Glomerular endothelial cell (primary cell): ENCODE measurements around the gene HEPN1. TPM values are rescaled to one million over a fixed set of nuclear protein-coding genes. Genes with fewer than 3 reads are reported as not detected.
A peak's percentile ranks its signal among the peaks of the same experiment; 100 is the strongest.

Experiments used
- DNase-seq: peaks from one replicate; pipeline ENCODE4 v3.0.0-alpha.2; 2011; ENCODE audit warnings: low read depth, low spot score; ENCODE audit errors: extremely low read depth
- total RNA-seq: library from RNA; depleted of rRNA; stranded (reverse); fragments of >200 nt; gene quantifications from 2 replicates; pipeline ENCODE4 v1.2.3, GENCODE V29; 2015

HEPN1 gene
- total RNA-seq, result 0.18 TPM in 1 of 2 replicates, not detected in the other

- no peak for DNase-seq
Measured at GRCh38 chr11:124918950-124919349, at the start of gene HEPN1. Gene HEPN1, plus strand, starts transcription at chr11:124919250.

DNA sequence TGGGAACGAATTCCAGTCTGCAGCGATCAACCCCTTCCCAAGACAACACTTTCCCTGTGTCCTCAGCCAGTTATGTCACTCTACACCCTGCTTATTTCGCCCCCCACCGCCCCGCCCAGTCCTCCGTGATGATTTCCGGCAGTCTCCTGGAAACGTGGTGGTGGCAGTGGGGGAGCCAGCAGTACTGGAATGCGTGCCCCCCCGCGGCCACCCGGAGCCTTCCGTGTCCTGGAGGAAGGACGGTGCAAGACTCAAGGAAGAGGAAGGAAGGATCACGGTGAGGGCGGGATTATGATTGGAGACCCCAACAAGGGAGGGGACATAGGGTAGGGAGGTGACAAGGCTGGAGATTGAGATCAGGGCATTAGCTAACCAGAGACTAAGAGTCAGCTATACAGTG lies 49.7 kb upstream of the HEPN1 start:
- no peak for DNase-seq

GRCh38 chr11:124869856-124870387 lies 49.1 kb upstream of the HEPN1 start:
- DNase-seq, result no peak

GRCh38 chr11:124870430-124870829 lies 48.6 kb upstream of the HEPN1 start:
- DNase-seq, result no peak

- DNase-seq, result no peak
Measured at GRCh38 chr11:124872280-124872679, 46.8 kb upstream of the HEPN1 start.

DNA sequence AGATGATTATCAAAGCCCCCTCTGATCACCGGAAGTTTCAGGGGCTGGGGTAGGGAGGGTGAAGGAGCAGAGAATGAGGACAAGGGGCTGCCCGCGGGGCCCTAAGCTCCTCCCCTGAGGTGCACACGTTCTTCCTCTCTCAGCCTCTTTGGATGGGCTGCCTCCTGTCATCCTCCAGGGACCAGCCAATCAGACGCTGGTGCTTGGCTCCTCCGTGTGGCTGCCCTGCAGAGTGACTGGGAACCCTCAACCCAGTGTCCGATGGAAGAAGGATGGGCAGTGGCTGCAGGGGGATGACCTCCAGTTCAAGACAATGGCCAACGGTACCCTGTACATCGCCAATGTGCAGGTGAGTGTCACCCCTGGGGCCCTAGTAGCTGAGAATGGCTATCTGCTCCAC lies 46.3 kb upstream of the HEPN1 start:
- no peak for DNase-seq

DNA sequence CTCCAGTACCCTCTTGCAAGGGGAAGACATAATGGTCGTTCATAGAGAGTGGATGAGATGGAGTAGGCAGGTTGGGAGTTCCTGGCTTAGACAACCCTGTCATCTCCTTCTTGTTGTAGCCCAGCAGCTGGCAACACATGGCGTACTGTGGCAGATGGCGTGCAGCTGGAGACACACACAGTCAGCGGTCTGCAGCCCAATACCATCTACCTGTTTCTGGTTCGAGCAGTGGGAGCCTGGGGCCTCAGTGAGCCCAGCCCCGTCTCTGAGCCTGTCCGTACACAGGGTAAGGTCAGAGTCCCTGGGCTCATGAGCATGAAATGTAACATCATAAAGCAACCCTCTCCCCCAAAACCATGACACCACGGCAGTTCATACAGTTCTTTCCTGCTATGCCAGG lies 45.1 kb upstream of the HEPN1 start:
- DNase-seq, result no peak

DNA sequence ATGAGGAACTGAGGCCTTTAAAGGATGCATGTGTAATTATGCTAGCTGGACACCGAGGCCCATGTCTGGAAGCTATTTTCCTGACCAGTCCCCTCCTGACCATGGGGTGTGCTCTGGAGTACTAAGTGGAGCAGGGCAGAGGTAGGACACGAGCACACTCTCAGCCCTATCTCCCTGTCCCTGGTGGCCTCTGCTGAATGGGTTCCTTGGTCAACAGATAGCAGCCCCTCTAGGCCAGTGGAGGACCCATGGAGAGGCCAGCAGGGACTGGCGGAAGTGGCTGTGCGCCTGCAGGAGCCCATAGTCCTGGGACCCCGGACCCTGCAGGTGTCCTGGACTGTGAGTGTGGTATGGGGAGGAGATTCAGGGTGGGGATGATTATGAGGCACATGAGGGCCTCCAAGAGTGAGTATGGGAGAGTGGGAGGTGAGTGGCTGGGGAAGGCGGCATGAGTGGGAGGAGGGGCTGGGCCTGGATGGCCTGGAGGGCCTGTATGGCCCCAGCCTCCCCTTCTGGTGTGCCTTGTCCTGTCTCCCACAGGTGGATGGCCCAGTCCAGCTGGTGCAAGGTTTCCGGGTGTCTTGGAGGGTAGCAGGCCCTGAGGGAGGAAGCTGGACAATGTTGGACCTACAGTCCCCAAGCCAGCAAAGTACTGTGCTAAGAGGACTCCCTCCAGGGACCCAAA lies 44.3 kb upstream of the HEPN1 start:
- no peak for DNase-seq

DNA sequence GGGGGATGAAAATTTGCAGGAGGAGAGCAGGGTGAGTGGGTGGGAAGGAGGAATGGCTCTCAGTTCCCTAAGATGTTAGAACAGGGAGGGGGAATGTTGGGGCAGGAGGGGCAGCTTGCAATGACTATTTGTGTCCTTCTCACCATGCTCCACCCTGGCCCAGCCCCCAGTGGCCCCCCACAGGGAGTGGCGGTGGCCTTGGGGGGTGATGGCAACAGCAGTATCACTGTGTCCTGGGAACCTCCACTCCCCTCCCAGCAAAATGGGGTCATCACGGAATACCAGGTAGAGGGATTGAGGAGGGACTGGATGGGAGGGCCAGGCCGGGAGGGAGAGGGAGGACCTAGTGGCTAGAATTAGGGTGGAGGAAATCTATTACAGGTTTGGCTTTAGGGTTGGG lies 43.6 kb upstream of the HEPN1 start:
- DNase-seq, result no peak

GRCh38 chr11:124875943-124876817 lies 42.9 kb upstream of the HEPN1 start:
- DNase-seq, result peak; percentile 68

GRCh38 chr11:124876818-124877630 lies 42.0 kb upstream of the HEPN1 start:
- DNase-seq, result no peak

DNA sequence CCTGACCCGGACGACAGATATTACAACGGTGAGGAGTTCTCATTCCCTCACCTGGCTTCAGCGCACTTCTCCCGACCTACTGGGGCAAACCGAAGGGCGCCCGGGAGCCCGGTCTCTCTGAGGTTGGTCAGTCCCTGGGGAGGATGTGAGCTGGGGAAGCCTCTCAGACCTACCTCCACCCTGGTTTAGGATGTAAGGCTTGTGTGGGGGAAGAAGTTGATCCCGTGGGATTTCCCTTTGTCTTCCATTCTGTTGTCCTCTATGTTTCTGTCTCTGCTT lies 41.5 kb upstream of the HEPN1 start:
- DNase-seq, result no peak

GRCh38 chr11:124877910-124878758 lies 40.9 kb upstream of the HEPN1 start:
- no peak for DNase-seq

- DNase-seq, result no peak
Measured at GRCh38 chr11:124878759-124879492, 40.1 kb upstream of the HEPN1 start.

GRCh38 chr11:124879493-124880289 lies 39.4 kb upstream of the HEPN1 start:
- DNase-seq, result no peak

- no peak for DNase-seq
Measured at GRCh38 chr11:124880290-124880611, 38.8 kb upstream of the HEPN1 start.

DNA sequence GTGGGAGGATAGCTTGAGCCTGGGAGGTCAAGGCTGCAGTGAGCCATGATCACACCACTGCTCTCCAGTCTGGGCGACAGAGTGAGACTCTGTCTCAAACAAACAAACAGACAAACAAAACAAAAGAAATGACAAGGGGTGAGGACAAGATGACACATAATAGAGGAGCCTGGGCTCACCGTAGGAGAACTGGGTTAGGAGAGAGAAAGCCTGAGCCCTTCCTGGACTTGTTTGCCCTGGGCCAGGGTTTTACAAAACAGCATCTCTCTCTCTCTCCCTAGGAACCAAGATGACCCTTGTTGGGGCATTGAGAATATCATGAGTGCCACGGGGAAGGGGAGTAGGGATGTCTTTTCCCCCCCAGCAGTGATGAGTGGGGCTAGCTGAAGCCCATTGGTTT lies 38.1 kb upstream of the HEPN1 start:
- DNase-seq, result no peak

DNA sequence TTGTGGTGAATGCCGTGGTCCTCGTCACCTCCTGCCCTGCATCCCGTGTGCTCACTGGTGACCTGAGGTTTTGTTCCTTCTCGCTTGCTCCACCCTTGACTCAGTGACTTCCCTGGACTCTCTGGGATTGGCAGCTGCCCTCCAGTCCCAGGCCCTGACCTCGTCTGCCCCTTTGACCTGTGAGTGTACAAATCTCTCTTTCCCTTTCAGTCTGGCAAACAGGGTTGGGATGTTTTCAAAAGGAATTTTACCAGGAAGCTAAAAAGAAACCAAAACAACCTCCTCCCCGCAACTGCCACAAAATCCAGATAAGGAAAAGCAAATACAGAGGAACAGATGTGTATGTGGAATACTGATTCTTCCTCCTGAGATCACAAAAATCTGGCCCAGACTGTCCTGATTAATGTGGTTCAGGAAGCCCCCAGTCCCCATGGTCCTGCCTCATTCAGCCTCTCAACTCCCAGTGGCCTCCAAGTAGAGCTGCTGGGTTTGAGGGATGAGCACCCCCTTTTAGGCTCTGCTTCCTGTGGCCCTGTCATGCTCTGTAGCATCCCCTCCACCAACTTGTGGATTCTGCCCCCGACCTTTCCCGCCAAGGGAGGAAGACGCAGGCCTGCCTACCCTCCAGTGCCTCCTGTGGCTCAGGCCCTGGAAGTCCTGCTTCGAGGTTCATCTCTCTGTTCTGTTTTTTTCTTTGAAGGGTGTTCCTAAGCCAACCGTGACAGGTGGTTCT lies 36.5 kb upstream of the HEPN1 start:
- DNase-seq, result no peak
